ENCODE data around the gene SLC1A3.

DNA sequence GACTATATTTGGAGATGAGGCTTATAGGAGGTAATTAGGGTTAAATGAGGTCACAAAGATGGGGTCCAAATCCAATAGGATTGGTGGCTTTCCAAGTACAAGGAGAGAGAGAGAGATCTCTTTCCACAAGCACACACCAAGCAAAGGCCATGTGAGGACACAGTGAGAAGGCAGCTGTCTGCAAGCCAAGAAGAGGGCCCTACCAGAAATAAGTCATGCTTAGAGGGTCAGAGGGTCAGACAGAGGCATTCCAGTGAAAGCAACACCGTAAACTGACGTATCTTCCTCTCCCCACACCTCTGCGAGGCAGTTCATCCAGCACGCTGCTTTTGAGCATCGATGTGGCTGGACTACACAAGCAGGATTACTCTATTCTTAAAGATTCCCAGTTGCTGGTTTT is 87.9 kb downstream of the SLC1A3 start:
- TF ChIP-seq CHD2 (IDR thresholded peaks at IDR 0.05; ENCODE audit: borderline replicate concordance, low read depth, low read length) (no peak), POLR2AphosphoS2 (IDR thresholded peaks at IDR 0.05; ENCODE audit: low read depth, low read length) (no peak), EZH2 (IDR thresholded peaks at IDR 0.05; ENCODE audit: borderline replicate concordance, control insufficient read depth, low read depth, low read length) (no peak)
- TF ChIP-seq, protein P1, sequence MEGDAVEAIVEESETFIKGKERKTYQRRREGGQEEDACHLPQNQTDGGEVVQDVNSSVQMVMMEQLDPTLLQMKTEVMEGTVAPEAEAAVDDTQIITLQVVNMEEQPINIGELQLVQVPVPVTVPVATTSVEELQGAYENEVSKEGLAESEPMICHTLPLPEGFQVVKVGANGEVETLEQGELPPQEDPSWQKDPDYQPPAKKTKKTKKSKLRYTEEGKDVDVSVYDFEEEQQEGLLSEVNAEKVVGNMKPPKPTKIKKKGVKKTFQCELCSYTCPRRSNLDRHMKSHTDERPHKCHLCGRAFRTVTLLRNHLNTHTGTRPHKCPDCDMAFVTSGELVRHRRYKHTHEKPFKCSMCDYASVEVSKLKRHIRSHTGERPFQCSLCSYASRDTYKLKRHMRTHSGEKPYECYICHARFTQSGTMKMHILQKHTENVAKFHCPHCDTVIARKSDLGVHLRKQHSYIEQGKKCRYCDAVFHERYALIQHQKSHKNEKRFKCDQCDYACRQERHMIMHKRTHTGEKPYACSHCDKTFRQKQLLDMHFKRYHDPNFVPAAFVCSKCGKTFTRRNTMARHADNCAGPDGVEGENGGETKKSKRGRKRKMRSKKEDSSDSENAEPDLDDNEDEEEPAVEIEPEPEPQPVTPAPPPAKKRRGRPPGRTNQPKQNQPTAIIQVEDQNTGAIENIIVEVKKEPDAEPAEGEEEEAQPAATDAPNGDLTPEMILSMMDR (IDR thresholded peaks at IDR 0.05 in 2 of 3, conservative IDR thresholded peaks at IDR 0.05 in 1 of 3; ENCODE audit: control insufficient read depth in 2 of 3, extremely low read depth in 1 of 3, insufficient read depth in 1 of 3, low read depth in 3 of 3, low read length in 3 of 3), result no peak
